ENCODE results near the gene ERGIC1. TPM values are rescaled to one million over a fixed set of nuclear protein-coding genes. Genes with fewer than 3 reads are reported as not detected.
"Not testable (repeated sequence)": the region's sequence is repeated elsewhere in the genome, so short reads cannot be mapped to it uniquely, and the experiment has no call there.

ERGIC1 gene
- total RNA-seq, 1 donor from 2014 or later = 87.3 TPM

DNA sequence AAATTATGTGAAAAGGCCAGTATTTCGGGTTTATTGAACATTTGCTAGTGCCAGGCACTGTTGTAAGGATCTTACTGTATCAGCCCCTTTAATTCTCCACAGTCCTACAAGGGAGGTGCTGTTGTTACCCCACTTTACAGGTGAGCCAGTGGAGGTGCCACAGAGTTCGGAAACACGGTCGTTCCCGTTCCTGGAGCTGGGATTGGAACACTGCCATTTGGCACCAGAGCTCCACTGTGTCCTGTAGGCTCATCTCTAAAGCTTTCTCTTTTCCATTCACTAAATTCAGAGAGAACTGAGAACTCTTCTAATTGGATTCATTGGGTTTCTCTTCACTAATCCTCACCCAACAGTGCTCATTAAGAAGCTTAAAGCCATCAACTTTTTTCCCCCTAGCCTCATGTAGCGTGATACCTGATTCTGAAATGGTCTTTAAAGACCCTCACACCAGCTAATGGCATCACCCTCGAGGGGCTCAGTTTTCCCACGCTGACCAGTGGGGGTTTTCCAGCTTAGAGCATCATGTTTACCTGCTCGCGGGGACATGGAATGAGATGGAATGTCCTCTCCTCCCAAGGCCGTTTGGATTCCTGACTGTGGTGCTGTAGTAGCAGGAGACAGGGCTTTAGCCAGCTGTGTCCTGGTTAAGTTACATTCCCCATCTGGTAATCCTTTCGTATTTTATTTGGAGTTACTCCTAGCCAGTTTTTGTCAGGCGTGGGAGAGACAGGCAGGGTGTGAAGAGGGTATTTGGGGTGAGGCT lies 5.8 kb downstream of the ERGIC1 start:
- ATAC-seq (peak; percentile 45), DNase-seq (ENCODE audit: low spot score) (no peak)
- intact Hi-C loops (cut with DNase I) = no loop called here

GRCh38 chr5:172840432-172841154 lies 6.5 kb downstream of the ERGIC1 start:
- DNase-seq (ENCODE audit: low spot score) = no peak
- peak; percentile 19 for ATAC-seq
- intact Hi-C loops (cut with DNase I) = no loop called here

DNA sequence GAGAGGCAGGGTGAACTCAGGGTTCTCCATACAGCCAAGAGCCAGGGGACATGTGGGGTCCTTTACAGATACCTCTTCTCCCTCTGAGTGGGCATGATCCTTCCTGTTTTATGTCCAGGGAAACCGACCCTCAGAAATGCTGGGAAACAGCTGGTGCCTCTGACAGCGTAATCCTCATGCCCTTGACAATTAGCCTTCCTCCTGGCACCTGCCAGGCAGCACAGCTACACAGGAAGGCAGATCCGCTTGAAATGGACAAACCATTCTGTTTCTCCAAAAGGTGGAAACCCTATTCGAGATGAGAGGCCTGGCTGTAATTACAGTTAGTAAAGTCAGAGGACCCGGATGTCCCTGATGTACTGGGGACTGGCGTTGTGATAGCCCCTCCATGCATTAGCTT lies 7.2 kb downstream of the ERGIC1 start:
- intact Hi-C loops (cut with DNase I) = no loop called here
- ATAC-seq (no peak), DNase-seq (ENCODE audit: low spot score) (no peak)

- ATAC-seq = no peak
- intact Hi-C loops (cut with DNase I) = no loop called here
- DNase-seq (ENCODE audit: low spot score) = no peak
These were observed 9.9 kb downstream of the ERGIC1 start for GRCh38 chr5:172843825-172844576.

DNA sequence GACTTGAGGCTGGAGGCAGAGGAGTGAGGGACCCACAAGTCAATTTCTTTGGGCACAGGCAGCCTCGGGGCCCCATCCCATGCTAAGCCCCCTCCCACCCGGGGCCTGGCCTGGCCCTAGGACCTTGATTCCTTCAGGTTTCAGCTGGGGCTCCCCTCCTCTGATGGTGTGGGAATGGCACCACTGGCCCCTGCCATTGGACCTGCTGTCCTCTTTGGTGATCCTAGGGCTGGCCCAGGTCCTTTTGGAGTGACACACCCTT lies 10.5 kb downstream of the ERGIC1 start:
- intact Hi-C loops (cut with DNase I) = no loop called here
- ATAC-seq (no peak), DNase-seq (ENCODE audit: low spot score) (no peak)

GRCh38 chr5:172845154-172845553 lies 11.1 kb downstream of the ERGIC1 start:
- ATAC-seq (no peak), DNase-seq (ENCODE audit: low spot score) (no peak)
- intact Hi-C loops (cut with DNase I) = no loop called here

DNA sequence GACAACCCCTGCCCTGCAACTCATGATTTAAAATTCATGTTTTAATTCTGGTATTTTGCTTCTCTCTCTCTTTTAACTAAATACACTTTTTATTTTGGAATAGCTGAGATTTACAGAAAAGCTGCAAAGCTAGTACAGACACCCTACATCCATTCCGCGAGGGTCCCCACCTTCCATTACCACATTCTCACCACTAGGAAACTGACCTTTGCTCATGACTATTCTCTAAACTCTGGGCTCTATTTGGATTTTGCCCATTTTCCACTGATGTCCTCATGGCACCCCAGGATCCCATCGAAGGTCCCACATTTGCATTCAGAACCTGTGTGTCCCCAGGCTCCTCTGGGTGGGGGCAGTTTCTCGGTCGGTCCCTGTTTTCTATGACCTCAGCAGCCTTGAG lies 11.5 kb downstream of the ERGIC1 start:
- intact Hi-C loops (cut with DNase I) = no loop called here
- ATAC-seq = no peak

DNA sequence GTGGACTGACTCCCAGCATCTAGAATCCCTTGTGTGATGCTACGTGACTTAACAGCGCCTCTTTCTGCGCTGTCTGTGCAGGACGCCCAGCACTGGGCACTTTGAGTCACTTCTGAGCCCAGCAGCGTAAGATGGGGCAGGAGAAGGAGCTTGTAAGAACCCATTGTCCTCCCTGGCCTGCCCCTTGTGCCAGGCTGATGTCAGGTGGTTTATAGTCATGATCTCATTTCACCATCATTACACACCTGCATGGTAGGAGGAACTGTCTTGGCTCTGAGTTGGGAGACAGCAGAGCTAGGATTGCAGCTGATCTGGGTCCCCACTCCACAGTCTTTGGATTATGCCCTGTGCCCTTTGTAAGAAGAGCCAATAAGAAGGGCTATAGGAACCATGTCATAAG lies 12.2 kb downstream of the ERGIC1 start:
- intact Hi-C loops (cut with DNase I) = no loop called here
- ATAC-seq (no peak), DNase-seq (ENCODE audit: low spot score) (no peak)

More for the DNA sequence above, 11.5 kb downstream of the ERGIC1 start:
- no peak for DNase-seq (ENCODE audit: low spot score)

DNA sequence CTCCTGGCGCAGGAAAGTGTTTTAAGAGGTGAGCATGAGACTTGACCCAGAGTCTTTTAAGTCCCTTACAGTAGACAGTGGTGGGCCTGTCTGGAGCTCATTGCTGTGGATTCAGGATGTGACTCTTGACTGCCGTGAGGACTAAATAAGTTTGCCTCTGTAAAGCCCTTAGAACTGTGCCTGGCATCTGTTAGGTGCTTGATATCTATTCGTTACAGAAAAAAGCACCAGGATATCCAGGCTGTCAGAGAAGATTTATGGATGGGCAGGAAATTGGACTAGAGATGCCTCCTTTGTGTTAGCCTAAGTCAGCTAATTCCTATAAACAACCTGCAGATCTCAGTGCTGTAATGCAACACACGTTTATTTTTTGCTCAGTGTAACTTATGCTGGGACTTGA lies 12.6 kb downstream of the ERGIC1 start:
- DNase-seq (ENCODE audit: low spot score) (no peak), ATAC-seq (no peak)
- intact Hi-C loops (cut with DNase I) = no loop called here

- DNase-seq (ENCODE audit: low spot score); ATAC-seq; intact Hi-C loops (cut with DNase I): not testable (repeated sequence)
These were observed 13.5 kb downstream of the ERGIC1 start for GRCh38 chr5:172847584-172847983.

DNA sequence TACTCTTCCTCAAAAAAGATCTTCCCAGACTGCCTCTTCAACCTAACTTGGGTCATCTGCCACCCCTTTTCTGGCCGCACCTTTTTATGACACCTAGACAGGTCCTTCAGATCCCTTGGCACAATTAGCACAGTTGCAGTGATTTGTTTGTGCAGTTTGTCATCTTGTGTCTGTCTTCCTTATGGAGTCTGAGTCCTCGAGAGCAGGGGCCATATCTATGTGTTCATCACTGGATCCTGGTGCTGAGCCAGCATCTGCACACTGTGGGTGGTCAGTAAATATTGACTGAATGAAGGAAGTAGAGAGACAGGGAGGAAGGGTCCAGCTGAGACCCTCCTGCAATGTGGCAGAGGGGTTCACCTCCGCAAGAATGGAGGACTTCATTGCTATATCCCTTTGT lies 14.4 kb downstream of the ERGIC1 start:
- ATAC-seq (no peak), DNase-seq (ENCODE audit: low spot score) (no peak)
- intact Hi-C loops (cut with DNase I) = no loop called here

DNA sequence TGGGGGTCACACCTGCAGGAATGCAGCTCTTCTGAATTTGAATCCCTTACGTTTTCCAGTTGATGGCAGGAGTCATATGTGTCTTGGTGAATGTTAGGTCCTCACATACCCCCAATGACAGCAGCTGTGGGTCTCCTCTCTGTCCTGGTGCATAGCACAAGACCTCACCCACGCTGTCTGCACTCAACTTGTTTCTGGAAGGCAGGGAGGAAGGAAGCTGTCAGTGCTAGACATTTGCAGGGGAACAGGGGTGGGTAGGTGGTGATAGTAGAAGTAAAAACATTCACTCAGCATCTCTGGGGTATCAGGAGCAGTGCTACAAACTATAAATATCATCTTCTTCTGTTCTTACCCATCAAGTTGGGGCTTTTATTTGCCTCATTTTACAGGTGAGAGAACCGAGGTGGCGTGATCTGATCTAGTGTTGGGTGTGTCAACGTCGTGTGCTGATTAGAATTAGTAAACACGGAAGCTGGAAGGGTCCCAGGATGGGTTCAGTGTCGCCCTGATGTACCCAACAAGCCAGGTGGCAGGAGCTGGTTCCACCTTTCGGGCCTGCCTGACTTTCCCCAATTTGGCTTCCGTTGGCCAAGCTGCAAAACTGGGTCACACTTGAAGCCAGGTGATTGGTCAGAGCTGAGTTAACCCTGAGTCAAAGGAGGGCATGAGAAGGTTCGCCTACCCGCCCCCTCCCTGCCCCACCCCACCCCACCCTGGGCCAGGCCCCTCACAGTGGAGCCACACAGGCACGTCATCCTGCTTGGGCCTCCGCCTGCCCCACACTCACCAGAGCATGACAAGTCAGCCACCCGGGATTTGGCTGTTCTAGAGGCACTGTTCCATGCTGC lies 15.8 kb downstream of the ERGIC1 start:
- ATAC-seq = no peak
- intact Hi-C loops (cut with DNase I) = loop anchor here (5.0 kb wide), 1 partner anchor 562 kb away; no protein-coding TSS in a partner anchor
- DNase-seq (ENCODE audit: low spot score) = no peak

- intact Hi-C loops (cut with DNase I) = loop anchor here (5.0 kb wide), 1 partner anchor 562 kb away; no protein-coding TSS in a partner anchor
- no peak for DNase-seq (ENCODE audit: low spot score)
These were observed 16.4 kb downstream of the ERGIC1 start for GRCh38 chr5:172850454-172850797.

GRCh38 chr5:172851254-172851653 lies 17.2 kb downstream of the ERGIC1 start:
- intact Hi-C loops (cut with DNase I) = loop anchor here (5.0 kb wide), 1 partner anchor 561 kb away; no protein-coding TSS in a partner anchor
- not testable (repeated sequence) for DNase-seq (ENCODE audit: low spot score); ATAC-seq

More at GRCh38 chr5:172850454-172850797, 16.4 kb downstream of the ERGIC1 start:
- no peak for ATAC-seq

DNA sequence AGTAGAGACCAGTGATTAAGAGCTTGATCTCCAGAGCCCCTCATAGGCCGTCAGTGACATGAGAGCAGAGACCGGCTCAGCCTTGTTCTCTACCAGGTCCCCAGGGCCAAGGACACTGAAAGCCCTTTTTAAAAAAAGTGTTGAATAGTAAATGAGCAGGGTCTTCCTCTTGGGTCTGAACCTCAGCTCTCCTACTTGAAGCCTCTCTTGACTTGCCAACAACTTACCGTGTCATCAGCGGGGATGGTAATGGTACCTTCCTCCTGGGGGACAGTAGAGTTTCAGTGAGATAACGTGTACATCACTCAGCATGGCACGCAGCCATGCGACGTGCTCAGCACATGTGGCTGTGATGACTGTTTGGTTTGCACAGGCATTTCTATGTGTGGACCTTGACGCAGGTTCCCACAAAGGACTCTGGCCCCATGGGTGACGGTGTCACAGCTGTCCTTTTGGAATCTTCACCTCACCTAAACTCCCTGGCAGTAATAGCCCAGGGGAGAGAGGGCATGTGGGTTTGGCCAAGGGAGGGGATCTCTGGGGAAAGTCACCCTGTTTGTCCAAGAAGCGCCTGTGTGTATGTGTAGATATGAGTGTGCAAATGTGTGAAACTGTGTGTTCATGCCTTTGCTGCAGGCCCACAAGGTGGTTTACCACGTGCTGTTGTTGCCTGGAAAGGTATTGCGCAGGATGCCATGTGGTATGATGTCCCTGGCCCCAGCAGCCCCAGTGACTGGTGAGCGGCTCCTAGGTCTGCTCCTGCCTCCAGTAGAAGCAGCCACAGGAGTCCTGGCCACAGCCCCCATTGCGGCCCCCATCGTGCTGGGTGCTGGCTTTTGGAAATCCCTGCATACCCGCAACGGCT lies 18.7 kb downstream of the ERGIC1 start:
- DNase-seq (ENCODE audit: low spot score) = no peak
- ATAC-seq = no peak
- intact Hi-C loops (cut with DNase I) = loop anchor here (5.0 kb wide), 1 partner anchor 560 kb away; no protein-coding TSS in a partner anchor

DNA sequence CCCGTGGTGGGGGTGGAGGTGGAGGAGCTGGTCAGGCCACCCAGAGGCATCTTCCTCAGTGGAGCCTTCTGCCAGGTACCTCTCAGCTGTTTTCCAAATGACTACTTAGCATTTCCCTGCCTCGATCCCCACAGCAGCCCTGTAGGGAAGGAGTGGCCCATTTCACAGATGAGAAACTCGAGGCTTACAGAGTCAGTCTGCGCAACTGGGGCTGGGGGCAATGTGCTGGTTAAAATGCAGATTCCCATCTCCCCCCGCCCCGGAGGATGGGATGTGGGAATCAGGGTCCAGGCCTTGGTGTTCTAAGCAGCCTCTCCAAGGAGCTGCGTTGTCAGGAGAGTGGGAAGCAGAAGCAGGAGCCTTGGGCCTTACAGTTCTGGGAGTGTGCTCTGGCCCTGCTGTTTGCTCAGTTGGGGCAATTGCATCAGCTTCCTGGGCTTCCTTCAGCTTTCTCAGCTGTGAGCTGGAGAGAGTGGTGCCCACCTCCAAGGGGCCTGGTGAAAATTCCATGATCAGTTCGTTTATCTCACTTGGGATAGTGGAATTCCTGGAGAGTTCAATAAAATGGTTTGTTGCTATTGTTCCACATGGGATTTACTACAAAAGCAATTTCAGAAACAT lies 19.4 kb downstream of the ERGIC1 start:
- ATAC-seq (peak; percentile 62), DNase-seq (ENCODE audit: low spot score) (no peak)
- intact Hi-C loops (cut with DNase I) = loop anchor here (5.0 kb wide), 1 partner anchor 559 kb away; no protein-coding TSS in a partner anchor

DNA sequence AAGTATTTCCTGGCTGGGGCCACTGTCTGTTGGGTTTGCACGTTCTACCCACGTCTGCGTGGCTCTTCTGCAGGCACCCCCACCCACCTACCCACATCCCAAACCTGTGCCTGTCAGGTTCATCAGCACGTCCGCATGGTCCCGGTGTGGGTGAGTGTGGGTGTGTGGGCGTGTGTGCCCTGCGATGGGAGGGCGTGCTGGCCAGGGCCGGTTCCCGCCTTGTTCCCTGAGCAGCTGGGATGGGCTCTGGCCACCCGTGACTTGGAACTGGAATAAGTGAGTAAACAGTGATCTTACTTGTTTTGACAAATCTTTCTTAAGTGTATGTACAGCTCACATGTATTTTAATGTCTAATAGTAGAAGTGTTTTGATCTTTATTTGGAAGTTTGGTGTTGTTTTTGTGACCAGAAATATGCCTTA lies 20.4 kb downstream of the ERGIC1 start:
- intact Hi-C loops (cut with DNase I) = loop anchor here (5.0 kb wide), 1 partner anchor 558 kb away; no protein-coding TSS in a partner anchor
- DNase-seq (ENCODE audit: low spot score) (no peak), ATAC-seq (peak; percentile 86)
